NCI-H1092 (cell line): ENCODE data around the gene YPEL2.
"Not testable (repeated sequence)": the region's sequence is repeated elsewhere in the genome, so short reads cannot be mapped to it uniquely, and the experiment has no call there.

Experiments used
- DNase-seq: peaks from one replicate; lab custom pipeline; 2025; lab: John Stamatoyannopoulos, UW

The YPEL2 gene

GRCh38 chr17:59331129-59331928 lies at the start of gene YPEL2:
YPEL2 (plus strand) TSS chr17:59331655; CDS start chr17:59353410, 21,755 bp downstream.
- peak; percentile 86 for DNase-seq

DNA sequence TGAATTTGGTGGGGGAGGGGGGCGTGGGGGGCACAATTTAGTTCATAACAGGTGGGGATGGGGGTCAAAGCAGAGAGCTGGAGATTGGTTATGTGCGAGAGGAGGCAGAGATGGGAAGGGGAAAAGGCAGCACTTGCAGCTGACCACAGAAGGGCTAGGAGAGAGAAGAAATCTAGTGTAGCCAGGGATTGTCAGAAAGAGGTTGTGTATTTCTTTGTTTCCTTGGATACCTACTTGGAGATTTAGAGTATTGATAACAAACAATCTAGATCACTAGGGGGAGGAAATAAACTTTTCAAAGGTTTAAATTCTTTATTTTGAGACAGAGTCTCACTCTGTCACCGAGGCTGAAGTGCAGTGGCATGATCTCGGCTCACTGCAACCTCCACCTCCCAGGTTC lies 47.1 kb upstream of the YPEL2 start:
- DNase-seq, result no peak

DNA sequence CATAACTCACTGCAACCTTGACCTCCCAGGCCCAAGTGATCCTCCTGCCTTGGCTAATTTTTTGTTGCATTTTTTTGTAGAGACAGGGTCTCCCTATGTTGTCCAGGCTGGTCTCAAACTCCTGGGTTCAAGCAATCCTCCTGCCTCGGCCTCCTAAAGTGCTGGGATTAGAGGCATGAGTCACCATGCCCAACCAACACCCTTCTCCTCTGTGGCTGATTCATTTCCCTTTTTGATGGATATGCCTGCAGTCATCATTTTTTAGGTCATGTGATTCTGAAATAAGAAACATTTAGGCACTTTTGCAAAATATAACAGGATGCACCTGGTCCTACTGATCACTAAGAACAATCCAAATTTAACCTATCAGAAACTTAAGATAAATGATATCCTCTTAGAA lies 44.0 kb upstream of the YPEL2 start:
- DNase-seq, result no peak

DNA sequence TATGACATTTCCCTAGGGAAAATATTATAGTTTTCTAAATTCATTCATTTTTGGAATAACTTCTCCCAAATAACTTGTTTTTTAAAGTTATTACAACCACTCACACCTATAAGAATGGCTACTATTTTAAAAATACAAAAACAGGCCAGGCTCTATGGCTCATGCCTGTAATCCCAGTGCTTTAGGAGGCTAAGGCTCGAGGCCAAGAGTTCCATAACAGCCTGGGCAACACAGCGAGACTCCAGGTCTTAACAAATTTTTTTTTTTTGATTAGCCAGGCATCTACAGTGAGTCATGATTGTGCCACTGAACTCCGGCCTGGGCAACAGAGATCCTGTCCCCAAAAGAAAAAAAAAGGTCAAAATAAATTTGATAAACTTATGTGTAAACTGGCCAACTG lies 43.6 kb upstream of the YPEL2 start:
- DNase-seq, result no peak

GRCh38 chr17:59289981-59290301 lies 41.5 kb upstream of the YPEL2 start:
- no peak for DNase-seq

GRCh38 chr17:59290302-59290998 lies 41.0 kb upstream of the YPEL2 start:
- not testable (repeated sequence) for DNase-seq

- DNase-seq, result no peak
Measured at GRCh38 chr17:59292174-59292523, 39.3 kb upstream of the YPEL2 start.

GRCh38 chr17:59296190-59296589 lies 35.3 kb upstream of the YPEL2 start:
- DNase-seq, result no peak

- no peak for DNase-seq
Measured at GRCh38 chr17:59298521-59298920, 32.9 kb upstream of the YPEL2 start.

DNA sequence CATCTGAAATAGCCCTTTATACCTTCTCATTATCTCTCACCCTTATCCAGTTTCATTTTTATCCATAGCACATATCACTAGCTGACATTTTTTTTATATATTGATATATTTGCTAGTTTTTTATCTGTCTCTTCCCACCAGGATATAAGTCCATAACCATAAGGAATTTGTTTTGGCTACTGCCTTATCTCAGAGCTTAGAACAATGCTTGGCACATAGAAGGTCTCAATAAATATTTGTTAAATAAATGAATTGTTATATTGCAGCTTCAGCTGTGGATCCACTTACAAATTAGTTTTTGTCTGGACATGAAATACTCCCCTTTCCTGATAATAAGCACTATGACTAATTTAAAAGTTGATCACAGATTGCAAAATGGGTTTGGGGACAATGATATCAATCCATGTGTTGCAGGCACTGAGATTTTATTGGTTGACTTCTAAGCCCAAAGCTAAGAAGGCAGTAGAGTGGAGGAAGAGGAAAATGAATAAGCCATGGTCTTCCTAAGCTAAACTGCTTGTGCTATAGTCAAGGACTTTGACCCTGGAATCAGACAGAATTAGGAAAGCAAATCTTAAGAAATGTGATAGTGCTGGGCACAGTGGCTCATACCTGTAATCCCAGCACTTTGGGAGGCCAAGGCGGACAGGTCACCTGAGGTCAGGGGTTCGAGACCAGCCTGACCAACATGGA lies 31.9 kb upstream of the YPEL2 start:
- DNase-seq, result no peak

DNA sequence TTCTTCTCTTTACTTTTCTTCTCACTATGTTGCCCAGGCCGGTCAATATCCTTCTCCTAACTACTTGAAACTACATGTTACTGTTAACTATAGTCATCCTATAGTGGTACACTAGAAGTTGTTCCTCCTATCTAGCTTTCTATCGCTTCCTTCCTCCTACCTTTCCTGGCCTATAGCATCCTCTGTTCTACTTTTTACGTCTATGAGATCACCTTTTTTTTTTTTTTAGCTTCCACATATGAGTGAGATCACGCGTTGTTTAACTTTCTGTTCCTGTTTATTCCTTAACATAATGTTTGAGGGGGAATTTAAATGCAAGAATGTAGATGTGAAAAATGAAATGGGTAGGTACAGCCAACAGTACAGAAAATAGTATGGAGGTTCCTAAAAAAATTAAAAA lies 30.5 kb upstream of the YPEL2 start:
- no peak for DNase-seq

DNA sequence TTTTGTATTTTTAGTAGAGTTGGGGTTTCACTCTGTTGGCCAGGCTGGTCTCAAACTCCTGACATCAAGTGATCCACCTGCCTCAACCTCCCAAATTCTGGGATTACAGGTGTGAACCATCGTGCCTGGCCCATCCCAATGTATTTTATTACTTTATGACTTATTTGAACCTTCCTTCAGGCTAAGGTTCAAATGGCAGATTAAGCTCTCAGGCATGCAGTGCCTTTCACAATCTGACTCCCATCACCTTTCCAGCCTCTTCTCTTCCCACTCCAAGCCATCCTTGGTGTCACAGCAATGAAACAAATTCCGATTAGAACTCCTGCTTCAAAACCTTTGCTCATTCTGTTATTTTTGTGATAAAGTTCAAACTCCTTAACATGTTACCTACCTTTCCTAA lies 26.6 kb upstream of the YPEL2 start:
- DNase-seq, result no peak

DNA sequence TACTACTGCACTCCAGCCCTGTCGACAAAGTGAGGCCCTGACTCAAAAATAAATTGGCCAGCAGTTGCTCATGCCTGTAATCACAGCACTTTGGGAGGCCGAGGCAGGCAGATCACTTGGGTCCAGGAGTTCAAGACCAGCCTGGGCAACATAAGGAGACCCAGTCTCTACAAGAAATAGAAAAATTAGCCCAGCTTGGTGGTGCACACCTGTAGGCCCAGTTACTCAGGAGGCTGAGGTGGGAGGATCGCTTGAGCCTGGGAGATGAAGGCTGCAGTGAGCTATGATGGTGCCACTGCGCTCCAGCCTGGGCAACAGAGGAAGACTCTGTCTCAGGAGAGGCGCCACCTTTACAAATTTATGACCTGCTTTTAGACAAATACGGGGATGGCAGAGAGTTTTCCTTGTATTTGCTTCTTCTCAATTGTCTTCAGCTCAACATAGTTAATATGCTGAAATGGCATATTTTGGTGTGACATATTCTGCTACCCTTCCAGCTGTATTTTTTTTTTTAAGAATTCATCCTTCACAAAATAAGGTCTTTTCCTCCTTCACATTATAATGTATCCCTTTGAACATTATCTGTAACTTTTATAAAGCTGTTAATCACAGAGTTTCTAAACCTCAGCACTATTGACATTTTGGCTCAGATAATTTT lies 21.1 kb upstream of the YPEL2 start:
- no peak for DNase-seq

- peak; percentile 36 for DNase-seq
Measured at GRCh38 chr17:59311051-59311468, 20.4 kb upstream of the YPEL2 start.

- DNase-seq, result not testable (repeated sequence)
Measured at GRCh38 chr17:59311521-59311920, 19.9 kb upstream of the YPEL2 start.

GRCh38 chr17:59315866-59316265 lies 15.6 kb upstream of the YPEL2 start:
- no peak for DNase-seq

DNA sequence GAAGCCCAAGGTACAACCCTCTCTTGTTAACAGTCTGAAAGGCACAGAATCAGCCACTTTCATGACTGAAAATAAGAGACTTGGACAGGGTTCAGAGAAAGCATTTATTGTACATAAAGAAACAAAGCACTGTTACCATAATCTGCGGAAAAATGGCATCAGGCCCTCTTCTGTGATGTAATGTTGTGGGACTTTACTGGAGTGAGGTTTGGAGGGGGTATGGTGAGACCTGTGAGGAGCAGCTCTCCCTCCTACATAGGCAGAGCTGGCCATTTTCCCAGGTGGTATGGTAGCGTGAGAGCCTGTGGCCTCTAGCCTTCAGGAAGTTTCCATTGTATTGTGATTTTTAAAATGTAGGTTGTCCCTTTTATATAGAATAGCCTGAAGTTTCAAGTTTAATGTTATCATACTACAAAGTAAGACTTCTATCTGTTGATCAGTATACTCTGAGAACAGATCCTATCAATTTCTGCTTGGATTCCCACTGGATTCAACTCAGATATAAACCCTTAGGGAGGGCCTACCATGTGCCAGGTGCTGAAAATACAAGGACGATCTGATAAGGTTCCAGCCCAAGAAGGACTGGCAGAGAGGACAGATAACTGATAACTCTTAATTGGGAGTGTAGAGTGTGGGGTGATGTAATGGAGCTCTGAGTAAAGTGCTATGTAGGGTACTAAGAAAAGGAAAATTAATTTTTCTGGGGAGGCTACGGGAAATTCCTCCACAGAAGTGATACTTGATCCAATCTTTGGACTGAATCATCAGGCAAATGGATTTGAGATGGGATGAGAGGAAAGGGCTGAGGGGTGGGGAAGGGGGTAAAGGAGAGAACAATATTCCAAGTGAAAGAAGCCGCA lies 4.1 kb upstream of the YPEL2 start:
- no peak for DNase-seq

GRCh38 chr17:59327981-59328290 lies 3.5 kb upstream of the YPEL2 start:
- DNase-seq, result no peak

DNA sequence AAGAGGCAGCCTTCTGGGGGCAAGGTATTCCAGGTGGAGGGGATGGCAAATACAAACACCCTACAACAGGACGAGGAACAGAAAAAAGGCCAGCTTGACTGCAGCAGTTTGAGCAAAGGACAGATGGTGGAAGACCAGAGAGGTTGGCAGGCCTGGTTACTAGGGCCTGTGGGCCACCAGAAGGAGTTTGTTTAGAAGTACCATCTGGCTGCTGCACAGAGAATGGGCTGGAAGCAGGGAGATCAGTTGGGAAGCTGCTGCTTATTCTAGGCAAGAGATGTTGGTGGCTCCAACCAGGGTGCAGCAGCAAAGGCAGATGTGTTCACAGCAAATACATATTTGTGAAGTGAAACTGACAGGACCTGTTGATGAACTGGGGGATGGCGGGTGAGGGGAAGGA lies 2.9 kb upstream of the YPEL2 start:
- no peak for DNase-seq

DNA sequence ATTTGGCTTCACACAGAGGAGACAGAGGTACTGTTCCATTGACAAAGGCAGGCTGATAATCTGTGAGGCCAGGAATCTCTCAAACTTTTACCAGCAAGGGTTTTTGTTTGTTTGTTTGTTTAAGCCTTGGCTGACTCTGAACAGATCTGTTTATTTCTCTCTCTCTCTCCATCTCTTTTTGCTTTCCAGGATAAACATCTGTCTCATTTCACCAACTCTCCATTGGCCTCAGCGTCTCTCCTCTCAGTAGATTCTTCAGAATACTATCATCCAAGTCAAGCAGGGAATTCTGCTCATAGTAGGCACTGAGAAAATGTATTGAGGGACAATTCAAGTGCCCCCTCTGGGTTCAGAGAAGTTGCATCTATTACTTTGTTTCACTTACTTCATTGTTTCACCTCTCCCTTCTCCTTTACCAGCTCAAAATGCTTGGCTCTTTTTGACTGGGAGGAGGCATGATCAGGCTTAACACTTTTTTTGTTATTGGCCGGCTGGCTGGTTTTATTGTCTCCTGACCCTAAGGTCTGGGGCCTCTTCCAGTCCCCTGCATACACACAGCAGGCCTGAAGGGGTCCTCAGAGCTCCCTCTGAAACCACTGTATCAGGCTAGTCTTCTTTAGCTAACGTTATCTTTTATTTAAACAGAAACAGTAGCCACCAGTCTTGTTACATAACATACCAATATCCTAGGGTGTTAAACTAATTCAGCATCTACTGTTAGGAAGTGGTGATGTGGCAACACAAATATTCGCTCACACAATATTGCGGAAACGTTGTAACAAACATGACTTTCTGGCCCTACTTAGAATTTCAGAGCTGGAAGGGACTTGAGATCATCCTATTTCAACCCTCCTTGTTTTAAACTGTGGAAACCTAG lies 2.0 kb upstream of the YPEL2 start:
- peak; percentile 28 for DNase-seq
